Esophagus (tissue), 2 donors: ENCODE measurements around the gene DBN1. TPM values are rescaled to one million over a fixed set of nuclear protein-coding genes. Genes with fewer than 3 reads are reported as not detected.

Source experiments
- H3K27ac ChIP-seq, 2 donors: one replicate each; pipeline ENCODE4 v1.5.1; 2013; ENCODE audit warnings: low read depth in 2 of 2, mild to moderate bottlenecking in 2 of 2, inconsistent platforms in 1 of 2, low read length in 1 of 2, moderate library complexity in 1 of 2
- H3K27me3 ChIP-seq, 2 donors: one replicate each; pipeline ENCODE4 v1.6.1; 2013; ENCODE audit warnings: low read length in 2 of 2, control low read depth in 1 of 2, mild to moderate bottlenecking in 1 of 2; ENCODE audit not compliant: insufficient read depth in 2 of 2, control insufficient read depth in 1 of 2
- H3K36me3 ChIP-seq, 2 donors: one replicate each; pipeline ENCODE4 v1.6.1; 2013; ENCODE audit warnings: low read length in 1 of 2; ENCODE audit not compliant: control insufficient read depth in 2 of 2, insufficient read depth in 2 of 2
- H3K4me1 ChIP-seq, 2 donors: one replicate each; pipeline ENCODE4 v1.6.1; 2013; ENCODE audit warnings: low read length in 1 of 2; ENCODE audit not compliant: control insufficient read depth in 2 of 2, insufficient read depth in 2 of 2
- H3K4me3 ChIP-seq, 2 donors: one replicate each; pipeline ENCODE4 v1.5.1; 2013; ENCODE audit warnings: low read length in 2 of 2, mild to moderate bottlenecking in 2 of 2, low read depth in 1 of 2, moderate library complexity in 1 of 2
- H3K9me3 ChIP-seq, 2 donors: one replicate each; pipeline ENCODE4 v1.6.1; 2013; ENCODE audit warnings: mild to moderate bottlenecking in 2 of 2, low read depth in 1 of 2, low read length in 1 of 2, moderate library complexity in 1 of 2; ENCODE audit not compliant: control insufficient read depth in 2 of 2, insufficient read depth in 1 of 2
- WGBS, 2 donors: extraction: QIAGEN DNeasy Blood & Tissue Kit; methylation state at CpG; one replicate each; pipeline ENCODE4 v1.1.7; 2013; 5-methylcytosine and 5-hydroxymethylcytosine counted together
- polyA plus RNA-seq, 2 donors: library from polyadenylated mRNA; stranded (reverse); fragments of 200-250 nt; gene quantifications; one replicate each; pipeline ENCODE4 v1.2.3, GENCODE V29; 2013
- donor health status: healthy with polysubstance abuse.
- donor health status: Bipolar disorder and iron deficiency.

Gene DBN1
- 10 to 100 TPM; 18.2 to 24.7 TPM for polyA plus RNA-seq

DNA sequence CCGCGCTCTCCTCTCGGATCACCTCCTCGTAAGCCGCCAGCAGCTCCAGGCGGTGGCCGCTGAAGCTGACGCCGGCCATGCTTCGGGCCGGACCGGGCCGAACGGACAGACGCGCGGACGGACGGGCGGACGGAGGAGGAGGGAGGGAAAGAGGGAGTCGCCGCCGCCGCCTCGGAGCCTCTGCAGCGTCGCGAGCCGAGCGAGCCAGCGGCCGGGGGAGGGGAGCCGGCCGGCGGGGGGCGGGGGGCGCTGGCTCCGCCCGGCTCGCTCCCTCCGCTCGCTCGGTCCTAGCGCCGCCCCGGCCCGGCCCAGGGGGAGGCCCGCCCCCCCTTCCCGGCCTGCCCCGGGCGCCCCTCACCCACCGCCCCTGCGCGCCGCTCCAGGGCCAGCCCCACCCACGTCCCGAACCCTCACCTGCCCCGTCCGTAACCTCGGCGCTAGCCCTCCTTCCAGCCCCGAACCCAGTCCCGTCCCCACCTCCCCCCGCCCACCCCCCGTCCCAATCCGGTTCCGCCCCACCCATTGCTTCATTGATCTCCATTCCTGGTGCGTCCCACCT lies at the start of gene DBN1:
Gene DBN1 (minus strand): TSS at position 192 of the 559 bp plus-strand sequence. CDS start 113 bp downstream, at position 79.
- no peaks in the 10 kb centered on the region for H3K36me3 ChIP-seq
- H3K27me3 ChIP-seq = no peaks in the 10 kb centered on the region
- no peaks in the 10 kb centered on the region for H3K9me3 ChIP-seq
- peak within 1 kb of the TSS; percentile 52 to 63 for H3K4me3 ChIP-seq
- peak within 1 kb of the TSS; percentile 72 for H3K27ac ChIP-seq
- 1 to 2% methylated on average over 20 to 69 of the region's 69 CpGs for WGBS, 2 donors
- peaks cover 9 to 21% of the 10 kb centered on the region in 2 donors for H3K4me1 ChIP-seq

DNA sequence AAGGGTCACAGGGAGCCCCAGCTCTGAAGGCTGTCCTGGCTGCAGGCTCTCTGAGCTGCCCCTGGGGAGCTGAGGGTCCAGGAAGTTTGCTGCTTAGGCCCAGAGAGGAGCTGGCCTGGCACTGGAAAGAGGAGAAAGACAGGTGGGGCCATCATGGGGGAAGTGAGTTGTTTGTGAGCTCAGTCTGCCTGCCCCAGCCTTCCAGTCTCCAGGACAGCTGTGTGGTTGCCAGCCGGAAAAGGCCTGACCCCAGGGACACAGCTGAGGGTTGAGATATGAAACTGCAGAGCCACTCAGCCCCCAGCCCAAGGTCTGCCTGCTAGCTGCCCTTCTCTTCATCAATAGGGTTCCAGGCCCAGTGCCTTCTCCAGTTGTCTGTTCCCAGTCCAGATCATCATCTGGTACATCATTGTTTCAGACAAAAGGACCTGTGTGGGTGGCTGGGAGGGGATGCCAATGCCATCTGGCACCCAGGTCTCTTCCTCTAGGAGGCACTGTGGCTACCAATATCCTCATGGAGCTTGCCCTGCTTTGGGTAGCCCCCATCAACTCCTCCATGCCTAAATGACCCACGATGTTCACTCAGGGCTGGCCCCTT lies 47.6 kb upstream of the DBN1 start:
- peaks cover 3% of the 10 kb centered on the region in 2 donors for H3K4me1 ChIP-seq
- 63 to 86% methylated on average over 2 of the region's 2 CpGs for WGBS, 2 donors
- no peak overlapping the region for H3K27ac ChIP-seq
- H3K4me3 ChIP-seq = no peak overlapping the region
- no peaks in the 10 kb centered on the region for H3K27me3 ChIP-seq
- H3K36me3 ChIP-seq = peaks cover 24 to 39% of the 10 kb centered on the region in 2 donors
- H3K9me3 ChIP-seq = no peaks in the 10 kb centered on the region

DNA sequence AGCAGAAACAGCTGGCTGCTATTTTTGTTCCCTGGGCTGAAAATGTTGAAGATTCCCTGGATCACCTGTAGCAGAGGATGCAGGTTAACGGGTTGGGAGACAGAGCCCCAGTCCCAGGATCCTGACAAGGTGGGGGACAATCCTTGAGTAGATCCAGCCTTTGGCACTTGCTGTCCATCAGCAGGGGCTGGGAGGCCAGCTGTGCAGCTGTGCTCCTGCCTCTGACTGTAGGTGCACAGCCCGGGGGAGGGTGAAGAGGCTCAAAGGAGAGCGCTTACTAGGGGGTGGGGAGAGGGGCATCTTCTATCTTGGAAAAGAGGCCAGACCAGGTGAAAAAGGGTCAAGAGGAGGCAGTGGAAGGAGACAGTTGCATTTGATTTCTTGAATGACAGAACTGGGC lies 46.8 kb upstream of the DBN1 start:
- 90 to 93% methylated on average over 3 of the region's 3 CpGs for WGBS, 2 donors
- no peak overlapping the region for H3K27ac ChIP-seq
- peaks cover 23 to 34% of the 10 kb centered on the region in 2 donors for H3K36me3 ChIP-seq
- no peak overlapping the region for H3K4me3 ChIP-seq
- H3K27me3 ChIP-seq = no peaks in the 10 kb centered on the region
- H3K4me1 ChIP-seq = peaks cover 3 to 8% of the 10 kb centered on the region in 2 donors
- H3K9me3 ChIP-seq = no peaks in the 10 kb centered on the region

DNA sequence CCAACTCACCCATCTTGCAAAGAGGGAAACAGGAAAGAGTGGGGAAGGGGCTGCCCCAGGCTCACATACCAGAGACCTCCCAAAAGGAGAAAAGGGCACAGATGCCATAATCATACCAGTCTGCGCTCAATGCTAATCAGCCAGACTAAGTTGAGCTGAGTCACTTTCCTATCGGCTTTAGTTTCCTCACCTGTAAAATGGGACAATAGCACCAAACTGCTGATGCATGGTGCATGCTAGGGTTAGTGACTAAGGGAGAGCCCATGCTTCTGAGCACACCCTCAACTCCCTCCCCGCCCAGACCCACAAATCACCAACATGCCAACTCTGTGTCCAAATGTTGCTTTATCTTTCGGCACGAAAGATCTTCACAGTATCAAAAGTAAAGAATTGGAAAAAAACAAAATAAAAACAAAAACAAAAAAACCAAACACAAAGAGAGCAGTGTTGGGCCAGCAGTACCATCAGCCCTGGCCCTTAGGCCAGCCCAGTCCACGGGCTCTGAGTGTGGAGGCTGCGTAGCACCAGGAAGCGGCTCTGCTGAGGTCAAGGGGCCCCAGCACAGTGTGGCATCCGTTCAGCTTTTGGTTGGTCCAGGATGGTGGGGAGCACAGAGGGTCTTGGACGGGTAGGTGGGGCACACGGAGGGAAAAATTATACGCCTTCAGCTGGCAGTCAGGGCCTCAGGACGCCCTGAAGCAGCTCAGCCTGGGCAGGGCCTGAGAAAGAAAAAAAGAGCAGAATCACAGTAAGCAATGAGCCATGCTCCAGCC lies 46.2 kb upstream of the DBN1 start:
- no peaks in the 10 kb centered on the region for H3K27me3 ChIP-seq
- H3K9me3 ChIP-seq = no peaks in the 10 kb centered on the region
- H3K36me3 ChIP-seq = peaks cover 22 to 37% of the 10 kb centered on the region in 2 donors
- H3K4me3 ChIP-seq = no peak overlapping the region
- WGBS, 2 donors = 81 to 89% methylated on average over 13 of the region's 13 CpGs
- peaks cover 4 to 8% of the 10 kb centered on the region in 2 donors for H3K4me1 ChIP-seq
- H3K27ac ChIP-seq = no peak overlapping the region

DNA sequence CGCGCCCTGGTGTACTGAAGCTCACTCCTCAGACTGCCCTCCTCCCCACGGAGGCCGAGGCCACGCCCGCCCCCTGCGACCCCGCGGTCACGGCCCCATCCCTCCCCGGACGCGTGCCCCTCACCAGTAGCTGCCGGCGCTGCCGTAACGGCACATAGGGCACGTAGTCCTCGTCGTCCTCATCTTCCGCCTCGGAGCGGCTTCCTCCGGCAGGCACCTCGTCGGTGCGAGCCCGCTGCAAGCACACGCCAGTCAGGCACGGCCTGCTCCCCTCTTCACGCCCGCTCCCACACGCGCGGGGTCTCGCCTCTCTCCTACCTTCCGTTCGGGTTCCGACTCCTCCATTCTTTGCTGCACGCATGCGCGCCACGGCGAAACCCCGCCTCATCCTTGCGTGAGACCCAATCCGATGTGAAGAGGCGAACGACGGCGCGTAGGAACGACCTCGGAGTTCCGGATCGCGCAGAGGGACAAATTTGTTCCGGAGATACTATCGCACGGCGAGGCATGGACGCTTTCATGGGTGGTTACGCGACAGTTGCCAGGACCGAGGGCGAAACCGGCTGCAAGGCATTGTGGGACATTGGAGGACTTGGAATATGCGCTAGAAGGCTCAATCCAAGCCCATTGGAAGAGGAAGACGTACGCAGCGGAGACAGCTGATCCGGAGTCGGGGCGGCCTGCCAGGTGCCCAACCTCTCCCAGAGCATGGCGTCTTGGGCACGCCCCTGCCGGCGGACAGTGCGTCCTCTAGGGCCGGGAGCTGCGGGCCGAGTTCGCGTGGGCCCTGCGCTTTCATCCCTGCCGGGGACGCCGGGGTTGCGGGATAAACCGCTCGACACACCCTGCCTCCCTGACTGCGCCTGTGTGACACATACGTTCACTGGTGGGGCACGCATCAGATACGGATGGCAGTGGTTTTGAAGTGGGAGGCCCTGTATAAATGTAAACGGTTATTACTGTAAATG lies 43.5 kb upstream of the DBN1 start, which contains the start of gene DDX41:
Gene DDX41 (minus strand): TSS at position 361 of the 968 bp plus-strand sequence. CDS start 16 bp downstream, at position 345.
- Histone ChIP-seq H3K27me3 (no peaks in the 10 kb centered on the region), H3K36me3 (peaks cover 27 to 52% of the 10 kb centered on the region in 2 donors)
- 0 to 1% methylated on average over 93 to 96 of the region's 96 CpGs for WGBS, 2 donors

DNA sequence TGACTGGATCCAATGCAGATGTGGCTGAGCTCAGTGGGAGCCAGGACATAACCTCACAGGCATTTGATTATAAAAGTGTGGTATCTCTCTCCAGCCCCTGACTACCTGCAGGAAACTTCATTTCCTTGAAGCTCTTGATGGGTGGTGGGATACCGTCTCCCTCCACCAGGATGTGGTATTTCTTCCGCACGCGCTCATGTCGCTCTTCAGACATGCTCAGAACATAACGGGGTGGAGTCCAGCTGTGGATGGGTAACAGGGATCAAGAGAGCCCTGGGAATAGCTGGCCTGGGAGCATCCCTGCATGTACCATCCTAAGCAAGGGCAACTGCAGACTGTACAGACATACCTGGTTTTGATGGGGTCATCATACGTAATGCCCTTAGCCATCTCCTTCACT lies 42.1 kb upstream of the DBN1 start:
- 87% methylated on average over 7 of the region's 7 CpGs for WGBS, 2 donors
- no peak overlapping the region for H3K27ac ChIP-seq
- H3K4me3 ChIP-seq = peak overlapping the region in 1 of 2 donors; percentile 73
- H3K9me3 ChIP-seq = no peaks in the 10 kb centered on the region
- H3K27me3 ChIP-seq = no peaks in the 10 kb centered on the region
- H3K4me1 ChIP-seq = peaks cover 3 to 8% of the 10 kb centered on the region in 2 donors
- H3K36me3 ChIP-seq = peaks cover 27 to 52% of the 10 kb centered on the region in 2 donors

More for the DNA sequence above, 43.5 kb upstream of the DBN1 start, which contains the start of gene DDX41:
- no peaks in the 10 kb centered on the region for H3K9me3 ChIP-seq
- H3K4me1 ChIP-seq = peaks cover 5 to 8% of the 10 kb centered on the region in 2 donors
- H3K27ac ChIP-seq = peak within 1 kb of the TSS; percentile 76 to 96
- peak within 1 kb of the TSS; percentile 73 to 97 for H3K4me3 ChIP-seq

DNA sequence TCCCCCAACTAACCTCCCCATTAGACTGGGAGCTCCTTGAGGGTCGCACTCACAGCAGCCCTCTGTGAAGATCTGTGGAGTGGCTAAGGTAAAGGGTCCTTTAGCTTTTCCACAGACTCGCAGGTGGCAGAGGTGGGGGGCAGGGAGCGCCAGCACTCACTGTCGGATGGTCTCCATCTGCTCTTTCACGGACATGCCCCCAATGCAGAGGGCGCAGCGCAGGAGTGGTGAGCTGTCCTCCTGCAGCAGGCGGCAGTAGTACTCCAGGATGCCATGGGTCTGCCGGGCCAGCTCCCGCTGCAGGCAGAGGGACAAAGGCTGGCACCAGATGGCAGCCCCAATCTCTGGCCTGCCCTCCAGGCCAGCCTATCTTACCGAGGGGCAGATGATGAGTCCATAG lies 41.1 kb upstream of the DBN1 start:
- H3K4me1 ChIP-seq = peaks cover 3 to 8% of the 10 kb centered on the region in 2 donors
- H3K4me3 ChIP-seq = no peak overlapping the region
- 94% methylated on average over 11 of the region's 11 CpGs for WGBS, 2 donors
- H3K27ac ChIP-seq = no peak overlapping the region
- H3K36me3 ChIP-seq = peaks cover 25 to 48% of the 10 kb centered on the region in 2 donors
- no peaks in the 10 kb centered on the region for H3K27me3 ChIP-seq
- no peaks in the 10 kb centered on the region for H3K9me3 ChIP-seq

DNA sequence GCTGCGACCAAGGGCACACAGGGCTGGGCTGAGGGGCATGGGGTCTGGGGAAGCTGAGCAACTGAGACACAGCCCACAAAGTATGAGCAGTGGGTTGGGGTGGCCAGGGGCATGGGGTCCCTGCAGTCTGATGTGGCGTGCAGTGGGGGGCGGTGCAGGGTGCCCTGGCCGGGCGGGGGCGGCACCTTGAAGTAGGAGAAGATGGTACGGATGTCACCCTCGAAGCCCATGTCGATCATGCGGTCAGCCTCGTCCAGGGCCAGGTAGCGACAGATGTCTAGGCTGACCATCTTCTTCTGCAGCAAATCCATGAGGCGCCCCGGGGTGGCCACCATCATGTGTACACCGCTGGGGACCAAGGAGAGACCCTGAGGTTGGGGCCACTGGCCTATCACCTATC lies 40.1 kb upstream of the DBN1 start:
- Histone ChIP-seq H3K9me3 (no peaks in the 10 kb centered on the region), H3K36me3 (peaks cover 24 to 44% of the 10 kb centered on the region in 2 donors), H3K27me3 (no peaks in the 10 kb centered on the region), H3K4me3 (no peak overlapping the region), H3K4me1 (peaks cover 3 to 8% of the 10 kb centered on the region in 2 donors), H3K27ac (no peak overlapping the region)
- WGBS, 2 donors = 94 to 97% methylated on average over 13 to 15 of the region's 15 CpGs
